ENCODE data around the gene PRLR. TPM values are rescaled to one million over a fixed set of nuclear protein-coding genes. Genes with fewer than 3 reads are reported as not detected.

PRLR gene
- total RNA-seq, 1 experiment from 2014 or later, result 2.5 TPM

DNA sequence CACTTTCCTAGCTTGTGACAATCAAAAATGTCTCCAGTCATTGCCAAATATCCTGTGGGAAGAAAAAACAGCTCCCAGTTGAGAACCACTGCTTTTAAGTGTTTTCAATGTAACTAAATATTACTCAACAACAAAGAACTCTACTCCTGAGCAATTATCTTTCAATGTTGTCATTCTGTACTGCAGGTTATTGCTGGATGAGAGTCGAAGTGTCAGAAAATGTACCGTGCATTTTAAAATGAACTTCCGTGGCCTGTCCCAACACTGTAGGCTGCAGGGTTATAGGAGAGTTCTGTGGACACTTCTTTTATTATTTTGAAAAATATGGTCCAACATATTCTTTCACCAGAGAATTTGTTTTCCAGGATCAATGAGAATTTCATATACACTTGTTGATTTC, 147.8 kb downstream of the PRLR start:
- no peak overlapping the region for H3K4me2 ChIP-seq (ENCODE audit: insufficient read depth, insufficient read length, low read length)
- no peak overlapping the region for H2AFZ ChIP-seq (ENCODE audit: low read length)
- H4K91ac ChIP-seq (ENCODE audit: insufficient read length, low read depth, low read length), result no peak overlapping the region
- H3K27ac ChIP-seq (ENCODE audit: insufficient read length, low read depth, low read length), result no peak overlapping the region
- peaks cover 0 to 3% (median 0%) of the 10 kb centered on the region in 3 experiments; a peak in 1 of 7 replicates for H3K36me3 Mint-ChIP-seq (ENCODE audit: insufficient read depth in 1 of 3, low read depth in 3 of 3)
- H4K20me1 ChIP-seq (ENCODE audit: control insufficient read depth, insufficient read depth, insufficient read length), result no peaks in the 10 kb centered on the region
- no peak overlapping the region for H3K4me3 Mint-ChIP-seq
- no peak overlapping the region for H3K56ac ChIP-seq (ENCODE audit: insufficient read length, low read depth, low read length)
- no peak overlapping the region for H2BK15ac ChIP-seq (ENCODE audit: low read depth, low read length)
- H3K9me3 Mint-ChIP-seq, result peaks cover 0 to 2% of the 10 kb centered on the region in 2 experiments; a peak in 2 of 5 replicates
- no peaks in the 10 kb centered on the region for H3K79me2 ChIP-seq (ENCODE audit: insufficient read depth, low read length)
- no peak for DNase-seq
- no CpG with 5 or more reads among the region's 3 CpGs for WGBS (ENCODE audit: extremely low coverage, insufficient read length, low lambda C conversion rate)
- no peak overlapping the region for H2BK120ac ChIP-seq (ENCODE audit: low read depth, low read length, poor library complexity, severe bottlenecking)
- no peak overlapping the region for H2BK12ac ChIP-seq (ENCODE audit: insufficient read length, low read depth, low read length)
- no peak overlapping the region for H2BK20ac ChIP-seq (ENCODE audit: low read depth, low read length, poor library complexity, severe bottlenecking)
- no peaks in the 10 kb centered on the region for H3K23me2 ChIP-seq (ENCODE audit: insufficient read length, low read depth, low read length, poor library complexity, severe bottlenecking)
- H3K9ac ChIP-seq (ENCODE audit: extremely low read depth, insufficient read length, low read length), result no peak overlapping the region
- H3K14ac ChIP-seq (ENCODE audit: insufficient read depth, low read length), result no peak overlapping the region
- no peak overlapping the region for H4K5ac ChIP-seq (ENCODE audit: insufficient read length, low read depth, low read length)
- no peak overlapping the region for H3K4ac ChIP-seq (ENCODE audit: low read depth, low read length)
- H3K4me1 Mint-ChIP-seq, result no peaks in the 10 kb centered on the region
- TF ChIP-seq, protein P1, sequence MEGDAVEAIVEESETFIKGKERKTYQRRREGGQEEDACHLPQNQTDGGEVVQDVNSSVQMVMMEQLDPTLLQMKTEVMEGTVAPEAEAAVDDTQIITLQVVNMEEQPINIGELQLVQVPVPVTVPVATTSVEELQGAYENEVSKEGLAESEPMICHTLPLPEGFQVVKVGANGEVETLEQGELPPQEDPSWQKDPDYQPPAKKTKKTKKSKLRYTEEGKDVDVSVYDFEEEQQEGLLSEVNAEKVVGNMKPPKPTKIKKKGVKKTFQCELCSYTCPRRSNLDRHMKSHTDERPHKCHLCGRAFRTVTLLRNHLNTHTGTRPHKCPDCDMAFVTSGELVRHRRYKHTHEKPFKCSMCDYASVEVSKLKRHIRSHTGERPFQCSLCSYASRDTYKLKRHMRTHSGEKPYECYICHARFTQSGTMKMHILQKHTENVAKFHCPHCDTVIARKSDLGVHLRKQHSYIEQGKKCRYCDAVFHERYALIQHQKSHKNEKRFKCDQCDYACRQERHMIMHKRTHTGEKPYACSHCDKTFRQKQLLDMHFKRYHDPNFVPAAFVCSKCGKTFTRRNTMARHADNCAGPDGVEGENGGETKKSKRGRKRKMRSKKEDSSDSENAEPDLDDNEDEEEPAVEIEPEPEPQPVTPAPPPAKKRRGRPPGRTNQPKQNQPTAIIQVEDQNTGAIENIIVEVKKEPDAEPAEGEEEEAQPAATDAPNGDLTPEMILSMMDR (conservative IDR thresholded peaks at IDR 0.05), result no peak
- no peak overlapping the region for H2AK5ac ChIP-seq (ENCODE audit: insufficient read length, low read length)
- no peaks in the 10 kb centered on the region for H3K4me1 ChIP-seq (ENCODE audit: insufficient read depth, low read length)
- H3K9me3 ChIP-seq (ENCODE audit: control insufficient read depth, low read depth, low read length), result no peaks in the 10 kb centered on the region
- H4K8ac ChIP-seq (replicated peaks; ENCODE audit: insufficient read length, low read depth, low read length), result no peak overlapping the region
- H2BK5ac ChIP-seq (ENCODE audit: insufficient read length, low read length), result no peak overlapping the region
- peaks cover 7% of the 10 kb centered on the region for H3K27me3 Mint-ChIP-seq (ENCODE audit: low read depth)
- no peak overlapping the region for H3K18ac ChIP-seq (ENCODE audit: insufficient read length, low read depth, low read length)
- no peaks in the 10 kb centered on the region for H3K79me1 ChIP-seq (ENCODE audit: insufficient read depth, low read depth, low read length, poor library complexity, severe bottlenecking)
- no peak overlapping the region for H3K27ac Mint-ChIP-seq
- no peaks in the 10 kb centered on the region; the same call in 1 of the 2 replicates for H3K27me3 ChIP-seq (ENCODE audit: insufficient read depth, low read length)
- no peak overlapping the region for H3T11ph ChIP-seq (ENCODE audit: low read length)
- H3K23ac ChIP-seq (ENCODE audit: insufficient read length, low read depth, low read length), result no peak overlapping the region
